T-helper 1 cell treated with Interleukin-12 subunit alpha and Interleukin-12 subunit beta and Interleukin-4 antibody, amounts not matched to agents 30 ng/mL and 1 ng/mL, for 36 hours (primary cell): Measurements from ENCODE around the gene TRAPPC12. TPM values are rescaled to one million over a fixed set of nuclear protein-coding genes. Genes with fewer than 3 reads are reported as not detected.
"Not testable (repeated sequence)": the region's sequence is repeated elsewhere in the genome, so short reads cannot be mapped to it uniquely, and the experiment has no call there.

Experiments used
- intact Hi-C: fragments of 100-400 bp; cut with micrococcal nuclease; formaldehyde crosslinking; loops from one replicate; pipeline ENCODE4 v1.15.1; 2024
- total RNA-seq: library from RNA; stranded (reverse); gene quantifications from 2 replicates; pipeline ENCODE4 v1.2.3, GENCODE V29; 2022

The TRAPPC12 gene
- total RNA-seq, 1 donor from 2014 or later = 111 TPM

DNA sequence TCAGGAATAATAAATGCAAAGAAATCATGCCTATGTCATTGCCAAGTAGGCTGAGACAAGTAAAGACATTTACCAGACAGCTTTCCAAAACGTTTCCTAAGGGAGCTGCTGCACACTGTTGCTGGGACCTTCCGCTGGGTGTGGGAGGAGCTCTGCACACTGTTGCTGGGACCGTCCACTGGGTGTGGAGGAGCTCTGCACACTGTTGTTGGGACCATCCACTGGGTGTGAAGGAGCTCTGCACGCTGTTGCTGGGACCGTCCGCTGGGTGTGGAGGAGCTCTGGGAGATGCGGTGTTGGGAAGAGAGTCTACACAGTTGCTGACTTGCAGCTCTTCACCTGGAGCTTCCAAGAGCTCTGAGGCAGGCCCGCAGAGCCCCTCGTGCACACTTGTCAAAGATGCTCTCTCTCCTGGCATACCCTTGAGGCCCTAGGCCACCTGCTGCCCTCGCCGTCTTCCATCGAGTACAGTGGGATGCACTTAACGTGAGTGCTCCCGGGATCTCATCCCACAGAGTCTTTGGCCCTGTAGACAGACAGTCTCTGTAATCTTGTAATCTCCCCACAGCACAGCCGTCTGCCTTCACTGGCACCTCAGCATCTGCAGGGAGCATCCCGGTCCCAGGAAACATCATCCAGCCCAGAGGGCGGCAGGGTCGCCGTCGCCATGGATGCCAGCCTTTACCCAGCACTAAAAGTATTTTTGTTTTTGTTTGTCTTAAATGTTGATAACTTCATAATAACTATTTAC is 51.4 kb downstream of the TRAPPC12 start:
- intact Hi-C loops = no loop called here

DNA sequence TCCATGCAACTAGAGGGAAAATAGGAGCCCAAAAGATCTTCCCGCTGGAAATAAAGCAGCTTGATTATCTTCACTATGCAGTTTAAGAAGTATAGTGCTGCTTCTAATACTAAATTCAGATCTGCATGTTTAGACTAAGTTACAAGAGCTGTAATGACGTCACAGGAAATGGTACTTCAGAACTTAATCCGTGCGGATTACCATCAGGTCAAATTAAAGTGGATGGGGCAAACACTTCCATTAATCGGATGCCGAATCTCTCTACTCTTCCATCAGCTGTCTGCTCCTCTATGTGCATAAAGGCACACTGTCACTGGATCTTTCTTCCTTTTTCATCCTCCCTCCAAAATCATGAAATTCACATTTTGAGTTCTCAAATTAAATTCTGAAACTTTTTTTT is 52.6 kb downstream of the TRAPPC12 start:
- intact Hi-C loops = no loop called here

DNA sequence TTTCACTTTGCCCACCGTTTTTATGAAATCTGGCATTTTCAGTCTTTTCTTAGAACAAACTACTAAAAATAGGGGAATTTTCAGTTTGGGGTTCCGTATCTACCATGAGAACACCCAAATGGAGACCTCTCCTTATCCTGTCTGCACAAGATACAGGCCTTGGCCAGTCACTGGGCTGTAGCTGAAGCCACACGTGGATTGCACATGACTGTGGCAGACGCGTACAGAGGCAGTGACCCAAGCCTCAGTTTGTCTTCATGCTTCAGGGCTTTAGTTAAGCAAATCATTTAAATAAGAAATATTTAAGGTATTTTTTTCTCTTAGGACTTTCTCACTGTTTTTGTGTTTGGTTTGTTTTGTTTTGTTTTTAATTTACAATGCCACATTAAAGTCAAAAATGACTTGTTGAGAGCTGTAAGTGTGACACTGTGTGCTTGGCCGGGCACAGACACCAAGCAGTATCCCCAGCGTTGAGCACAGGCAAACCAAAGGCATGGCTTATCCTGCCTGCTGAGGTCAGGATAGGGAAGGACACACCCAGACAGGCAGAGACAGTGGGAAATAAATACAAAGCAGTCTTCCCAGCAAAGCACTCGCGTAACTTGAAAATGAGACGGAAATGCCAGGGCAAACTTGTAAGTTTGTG is 53.3 kb downstream of the TRAPPC12 start:
- intact Hi-C loops = no loop called here

DNA sequence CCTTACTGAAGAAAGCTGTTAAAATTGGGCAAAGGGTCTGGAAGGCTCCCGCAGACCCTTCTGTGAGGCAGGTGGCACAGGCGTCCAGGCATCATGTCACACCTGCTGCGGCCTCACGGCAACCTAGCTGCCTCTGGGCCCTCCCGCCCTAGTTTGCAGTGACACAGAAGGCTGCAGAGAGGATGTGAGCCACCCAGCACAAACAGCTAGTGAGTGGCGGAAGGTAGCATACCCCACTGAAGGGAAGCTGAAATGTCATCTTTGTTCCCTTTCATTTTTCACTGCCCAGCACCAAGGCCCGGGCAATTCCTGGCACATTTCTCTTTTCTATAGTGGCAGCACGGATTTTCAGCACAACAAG is 53.8 kb downstream of the TRAPPC12 start:
- intact Hi-C loops = no loop called here

DNA sequence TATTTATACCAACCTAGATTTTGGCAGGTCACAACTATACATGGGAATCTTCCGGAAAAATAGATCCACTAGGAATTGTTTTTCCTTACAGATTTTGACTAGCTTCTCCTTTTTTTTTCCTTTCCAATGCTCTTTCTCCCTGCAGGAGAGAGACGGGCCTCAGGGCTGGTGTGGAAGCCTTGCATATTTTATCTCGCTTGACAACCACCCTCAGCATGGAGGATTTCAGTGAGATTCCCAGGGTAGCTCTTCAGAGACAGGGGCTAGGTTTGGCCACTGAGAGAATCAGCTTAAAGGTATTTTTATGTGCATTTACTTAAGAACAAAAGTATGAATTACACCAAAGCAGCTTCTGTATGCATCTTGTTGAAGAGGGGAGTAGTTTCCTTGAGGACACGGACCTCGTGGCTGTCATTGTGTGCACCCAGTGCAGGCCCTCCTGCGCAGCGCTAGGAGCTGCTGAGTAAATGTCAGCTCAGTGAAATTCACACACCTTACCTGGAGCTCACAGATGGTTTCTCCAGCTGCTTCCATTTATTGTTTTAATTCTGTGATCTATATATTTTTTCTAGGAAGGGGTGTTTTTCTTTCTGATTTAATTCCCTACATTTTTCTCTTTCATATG is 54.4 kb downstream of the TRAPPC12 start:
- intact Hi-C loops = no loop called here

DNA sequence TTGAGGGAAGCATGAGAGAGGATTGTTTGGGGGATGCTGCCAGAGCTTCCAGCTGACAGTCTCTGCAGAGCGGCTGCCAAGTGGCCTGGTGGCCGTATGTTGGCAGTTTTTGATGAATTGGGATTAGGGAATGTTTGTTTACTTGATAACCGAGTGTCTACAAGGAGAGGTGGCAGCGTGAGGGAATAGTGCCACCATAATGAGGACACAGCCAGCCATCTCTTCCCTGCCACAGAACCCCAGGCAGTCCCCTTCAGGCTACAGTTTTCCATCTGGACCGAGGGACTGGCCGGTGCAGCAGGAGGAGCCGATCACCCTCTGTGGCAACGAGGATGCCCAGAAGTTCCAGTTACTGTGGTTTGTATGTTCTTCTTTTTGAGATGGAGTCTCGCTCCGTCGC is 55.2 kb downstream of the TRAPPC12 start:
- intact Hi-C loops = no loop called here

DNA sequence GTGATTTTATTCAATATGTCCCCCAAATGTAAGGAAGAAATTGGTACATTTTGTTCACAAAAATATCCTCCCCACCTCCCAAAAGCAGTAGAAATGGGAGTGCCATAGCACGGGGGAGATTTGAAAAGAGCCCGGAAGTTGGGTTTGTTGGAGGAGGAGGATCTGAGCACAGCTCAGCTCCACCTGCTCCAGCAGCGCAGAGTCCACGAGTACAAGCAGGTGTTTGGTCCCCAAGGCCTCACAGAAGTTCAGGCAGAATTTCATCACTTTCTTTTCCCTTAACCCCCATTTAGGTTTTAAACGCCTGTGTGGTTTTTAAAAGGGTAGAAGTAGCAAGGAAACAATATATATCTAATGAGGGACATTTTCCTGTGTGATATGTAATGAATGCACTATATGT is 56.0 kb downstream of the TRAPPC12 start:
- intact Hi-C loops = no loop called here

DNA sequence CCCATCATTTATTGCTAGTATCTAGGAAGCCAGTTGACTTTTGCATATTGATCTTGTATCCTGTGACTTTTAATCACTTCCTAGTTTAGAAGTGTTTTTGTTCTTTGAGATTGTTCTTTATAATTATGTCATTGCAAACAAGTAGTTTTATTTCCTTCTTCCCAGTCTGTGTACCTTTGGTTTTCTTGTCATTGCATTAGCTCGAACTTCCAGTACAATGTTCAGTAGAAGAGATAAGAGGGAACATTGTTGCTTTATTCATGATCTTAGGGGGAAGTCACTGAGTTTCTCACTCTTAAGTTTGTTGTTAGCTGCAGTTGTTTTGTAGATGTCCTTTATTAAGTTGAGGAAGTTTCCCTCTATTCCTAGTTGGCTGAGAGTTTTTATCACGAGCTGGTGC is 61.0 kb downstream of the TRAPPC12 start:
- intact Hi-C loops = no loop called here

DNA sequence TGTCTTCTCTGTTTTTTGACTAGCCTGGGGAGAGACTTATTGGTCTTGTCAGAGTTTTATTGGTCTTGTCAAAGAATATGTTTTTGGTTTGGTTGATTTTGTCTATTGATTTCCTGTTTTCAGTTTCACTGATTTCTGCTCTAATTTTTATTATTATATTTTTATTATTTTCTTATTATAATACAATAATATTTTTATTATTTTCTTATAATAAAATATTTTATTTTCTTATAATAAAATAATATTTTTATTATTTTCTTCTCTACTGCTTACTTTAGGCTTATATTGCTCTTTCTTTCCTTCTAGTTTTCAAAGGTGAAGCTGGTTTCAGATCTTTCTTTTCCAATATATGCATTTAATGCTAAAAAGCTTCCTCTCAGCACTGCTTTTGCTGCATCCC is 62.0 kb downstream of the TRAPPC12 start:
- intact Hi-C loops = no loop called here

DNA sequence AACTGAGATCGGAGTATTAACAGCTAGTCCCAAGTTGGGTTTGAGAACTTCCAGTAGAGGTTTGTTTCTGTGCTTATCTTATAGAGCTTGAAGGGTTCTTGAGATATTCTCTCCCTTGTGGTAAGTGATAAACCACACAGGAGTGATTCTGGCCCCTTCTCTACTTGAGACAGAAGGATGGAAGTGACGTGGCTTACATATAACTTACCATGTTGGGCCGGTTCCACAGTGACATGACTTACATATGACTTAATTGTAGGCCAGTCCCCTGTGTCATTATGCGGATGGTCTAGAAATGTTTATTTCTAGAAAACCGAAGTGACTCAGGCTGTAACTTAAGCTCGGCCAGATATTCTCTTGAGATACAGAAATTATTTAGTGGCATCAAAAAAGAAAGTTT is 62.7 kb downstream of the TRAPPC12 start:
- intact Hi-C loops = no loop called here

DNA sequence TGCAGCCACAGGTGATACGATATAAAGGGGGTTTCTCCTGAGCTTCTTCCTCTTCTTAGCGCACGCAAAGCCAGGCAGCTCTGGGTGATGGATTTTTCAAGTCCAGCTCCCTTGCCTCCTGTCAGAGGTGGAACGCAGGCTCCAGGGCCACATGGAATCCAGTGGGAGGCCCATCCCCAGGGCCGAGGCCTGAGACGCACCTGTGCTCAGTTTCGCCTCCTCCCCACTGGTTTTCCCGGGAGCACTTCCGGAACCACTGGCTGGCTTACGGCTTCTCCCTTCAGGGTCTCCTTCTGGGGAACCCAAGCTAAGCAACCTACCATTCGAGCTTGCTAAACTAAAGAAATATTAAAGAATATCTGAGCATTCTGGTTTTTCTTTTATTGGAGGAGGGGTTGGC is 63.6 kb downstream of the TRAPPC12 start:
- intact Hi-C loops = no loop called here

DNA sequence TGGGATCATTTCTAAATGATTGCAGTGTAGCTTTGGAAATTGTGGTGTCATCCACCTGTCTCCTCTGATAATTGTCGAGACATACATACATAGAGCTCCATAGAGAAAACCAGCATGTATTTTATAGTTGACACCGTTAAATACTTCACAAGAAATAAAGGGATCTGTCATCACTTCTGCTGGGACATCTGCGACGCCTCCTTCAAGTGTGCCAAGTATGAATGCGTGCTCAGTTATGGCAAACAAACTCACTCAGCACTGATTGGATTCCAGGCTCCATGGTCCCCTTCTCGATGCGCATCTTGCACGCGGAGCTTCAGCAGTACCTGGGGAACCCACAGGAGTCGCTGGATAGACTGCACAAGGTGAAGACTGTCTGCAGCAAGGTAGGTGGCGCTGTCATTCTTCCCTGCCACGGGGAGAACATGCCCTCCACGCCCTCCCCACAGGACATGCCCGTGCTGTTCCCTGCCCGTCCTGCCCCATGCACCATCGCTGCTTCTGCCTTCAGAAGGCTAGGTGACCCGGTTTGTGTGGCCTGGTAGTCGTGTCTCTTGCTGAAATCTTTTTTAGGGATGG is 64.1 kb downstream of the TRAPPC12 start:
- intact Hi-C loops = no loop called here

DNA sequence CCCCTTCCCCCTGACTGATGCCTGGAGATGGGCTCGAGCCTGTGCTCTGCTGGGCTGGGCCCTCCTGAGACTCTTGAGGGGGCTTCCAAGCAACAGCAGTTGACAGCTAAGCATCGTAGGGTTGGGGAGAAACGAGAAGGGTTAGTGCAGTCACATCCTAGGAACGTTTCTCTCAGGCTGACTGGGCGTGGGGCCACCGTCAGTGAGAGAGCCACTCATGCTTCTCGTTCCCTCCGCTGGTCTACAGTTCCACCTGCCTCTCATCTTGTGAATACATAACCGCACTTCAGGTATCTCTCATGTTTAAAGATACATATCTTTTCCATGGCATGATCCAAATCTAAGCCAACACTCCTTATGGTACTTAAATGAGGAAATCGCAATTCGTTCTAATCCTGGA is 66.4 kb downstream of the TRAPPC12 start:
- intact Hi-C loops = no loop called here

DNA sequence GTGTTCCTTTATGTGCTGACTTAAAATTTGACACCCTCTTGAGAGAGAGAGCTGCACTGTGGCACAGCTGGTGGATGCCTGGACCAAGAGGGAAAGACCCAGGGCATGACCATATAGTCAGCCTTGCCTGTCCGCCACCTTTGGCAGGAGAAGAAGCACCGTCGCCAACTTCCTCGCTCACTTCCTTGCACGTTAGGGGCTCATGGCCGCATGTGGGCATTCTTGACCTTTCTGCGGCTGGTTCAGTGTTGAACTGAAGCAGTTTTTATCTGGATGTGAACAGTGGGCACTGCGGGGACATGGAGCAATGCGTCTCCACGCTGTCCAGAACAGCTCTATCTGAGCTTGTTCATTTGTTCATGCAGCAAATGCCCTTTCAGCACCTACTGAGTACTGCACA is 66.9 kb downstream of the TRAPPC12 start:
- intact Hi-C loops = no loop called here

DNA sequence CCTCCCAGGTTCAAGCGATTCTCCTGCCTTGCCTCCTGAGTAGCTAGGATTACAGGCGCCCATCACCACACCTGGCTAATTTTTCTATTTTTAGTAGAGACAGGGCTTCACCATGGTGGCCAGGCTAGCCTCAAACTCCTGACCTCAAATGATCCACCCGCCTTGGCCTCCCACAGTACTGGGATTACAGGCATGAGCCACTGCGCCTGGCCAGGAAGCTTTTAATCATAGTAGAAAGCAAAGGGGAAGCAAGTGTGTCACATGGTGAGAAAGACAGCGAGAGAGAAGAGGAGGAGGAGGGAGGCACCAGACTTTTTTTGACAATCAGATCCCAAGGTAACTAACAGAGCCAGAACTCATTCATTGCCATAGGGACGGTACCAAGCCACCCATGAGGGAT is 67.7 kb downstream of the TRAPPC12 start:
- intact Hi-C loops = not testable (repeated sequence)

DNA sequence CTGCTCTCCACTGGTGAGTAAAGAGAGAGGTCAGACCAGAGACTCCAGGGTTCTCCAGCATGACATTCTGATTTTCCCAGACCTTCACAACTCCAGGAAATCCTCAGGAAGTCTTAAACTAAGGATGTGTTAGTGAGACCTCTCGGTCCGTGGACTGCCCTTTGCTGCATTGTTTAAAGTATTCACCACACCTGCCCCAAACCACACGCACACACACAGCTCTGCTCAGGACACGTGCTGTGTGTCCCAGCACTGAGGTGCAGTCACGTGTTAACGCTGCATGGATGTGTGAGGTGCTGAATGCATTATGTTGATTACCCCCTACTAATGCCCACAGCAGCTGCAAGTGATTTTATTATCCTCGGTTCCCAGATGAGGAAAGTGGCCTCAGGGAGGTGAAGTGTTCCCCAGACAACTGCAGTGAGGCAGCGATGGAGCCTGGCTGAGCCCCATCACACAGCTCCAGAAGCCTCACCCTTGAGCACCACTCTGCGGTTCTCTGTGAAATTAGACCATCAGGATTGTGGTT is 68.4 kb downstream of the TRAPPC12 start:
- intact Hi-C loops = no loop called here

DNA sequence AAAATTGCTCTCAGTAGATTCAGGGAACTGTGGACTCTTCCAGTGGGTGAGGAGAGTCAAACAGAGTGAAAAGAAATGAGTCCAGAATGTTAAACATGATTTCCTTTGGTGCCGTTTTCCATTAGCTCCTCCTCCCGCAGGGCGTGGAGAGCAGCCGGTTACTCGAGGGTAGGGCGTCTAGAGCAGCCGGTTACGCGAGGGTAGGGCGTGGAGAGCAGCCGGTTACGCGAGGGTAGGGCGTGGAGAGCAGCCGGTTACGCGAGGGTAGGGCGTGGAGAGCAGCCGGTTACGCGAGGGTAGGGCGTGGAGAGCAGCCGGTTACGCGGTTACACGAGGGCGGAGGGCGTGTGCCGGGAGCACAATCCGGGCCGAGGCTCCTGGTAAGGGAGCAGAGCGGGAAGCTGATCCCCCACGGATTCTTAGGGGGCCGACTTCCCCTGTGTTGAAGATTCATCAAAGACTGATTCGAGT is 69.0 kb downstream of the TRAPPC12 start:
- intact Hi-C loops = not testable (repeated sequence)

DNA sequence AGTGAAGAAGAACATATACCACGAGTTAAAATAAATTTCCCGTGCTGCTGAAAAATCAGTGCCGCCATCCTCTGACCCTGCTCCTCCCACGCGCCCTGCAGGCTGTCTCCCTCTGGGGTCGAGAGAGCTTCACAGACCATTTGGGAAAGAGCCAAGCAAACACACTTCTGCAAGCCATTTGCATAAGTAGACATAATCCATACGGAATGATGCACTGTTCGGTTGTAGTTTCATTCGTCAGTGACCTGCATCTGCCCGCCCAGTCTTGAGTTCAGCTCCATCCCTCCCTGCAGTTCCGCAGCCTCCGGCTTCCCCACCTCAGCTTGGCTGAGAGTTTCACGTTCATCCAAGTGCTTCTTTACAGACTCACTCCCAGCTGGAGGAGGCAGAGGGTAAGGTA is 69.6 kb downstream of the TRAPPC12 start:
- intact Hi-C loops = no loop called here

DNA sequence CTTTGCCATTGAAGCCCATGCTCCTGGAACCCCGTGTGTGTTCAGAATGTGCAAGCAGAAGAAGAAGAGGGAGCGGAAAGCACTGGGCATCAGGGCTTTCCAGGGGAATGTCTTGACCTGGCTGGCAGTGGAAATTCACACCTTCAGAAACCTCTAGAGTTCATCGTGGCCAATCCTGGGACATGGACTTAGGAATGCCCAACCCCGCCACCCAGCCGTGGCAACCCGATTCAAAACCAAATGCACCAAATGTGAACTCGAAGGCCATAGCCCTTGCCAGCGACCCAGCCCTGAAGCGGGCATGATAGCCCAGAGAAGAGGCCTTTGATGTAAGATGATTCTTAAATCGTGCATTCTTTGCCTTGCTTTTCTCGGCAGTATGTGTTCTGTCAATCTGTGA is 70.4 kb downstream of the TRAPPC12 start:
- intact Hi-C loops = no loop called here

DNA sequence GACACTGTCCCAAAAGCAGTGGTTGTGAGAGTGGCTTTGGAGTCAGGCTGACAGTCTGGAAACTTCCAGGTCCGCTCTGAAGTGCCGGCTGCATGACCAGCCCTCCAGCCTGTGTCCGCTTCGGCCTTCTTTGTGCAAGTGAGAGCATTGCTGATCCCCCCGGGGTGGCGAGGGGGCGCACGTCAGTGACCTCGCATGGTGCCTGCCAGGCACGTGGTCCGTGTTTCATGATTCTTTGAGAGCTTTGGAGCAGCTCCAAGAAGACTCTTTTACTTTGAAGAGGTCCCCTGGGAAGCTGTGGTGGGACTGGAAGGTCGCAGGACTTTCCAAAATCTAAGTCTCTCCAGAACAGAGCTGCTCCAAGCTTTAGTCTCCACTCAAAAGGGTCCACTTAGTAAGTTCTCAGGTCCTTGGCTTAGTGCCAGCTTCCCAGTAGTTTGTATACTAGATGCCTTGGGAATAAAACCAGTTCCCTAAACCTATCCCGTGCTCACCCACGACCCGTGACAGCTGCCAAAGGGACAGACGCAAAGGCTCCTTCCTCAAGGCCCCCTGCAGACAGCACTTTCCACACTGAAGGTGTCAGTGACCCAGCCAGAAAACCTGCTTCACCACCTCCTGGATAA is 71.0 kb downstream of the TRAPPC12 start:
- intact Hi-C loops = no loop called here

DNA sequence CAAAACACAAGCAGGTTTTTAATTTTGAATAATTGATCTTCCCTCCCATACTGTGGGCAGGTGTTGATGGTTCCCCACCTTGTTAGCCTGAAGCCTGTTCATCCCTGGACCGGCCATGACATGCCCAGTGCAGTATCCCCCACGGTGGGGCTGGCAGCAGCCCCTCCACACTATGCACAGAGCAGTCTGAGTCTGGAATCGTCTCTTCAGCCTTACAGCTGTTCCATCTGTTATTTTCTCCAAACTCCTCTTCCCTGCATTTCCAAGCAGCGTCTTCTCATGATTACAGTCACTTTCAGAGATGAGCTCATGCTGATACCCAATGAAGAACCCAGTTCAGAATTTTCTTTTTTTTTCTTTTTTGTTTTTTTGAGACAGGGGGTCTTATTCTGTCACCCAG is 71.7 kb downstream of the TRAPPC12 start:
- intact Hi-C loops = no loop called here
